ENCODE results near the gene NUDT8. TPM values are rescaled to one million over a fixed set of nuclear protein-coding genes. Genes with fewer than 3 reads are reported as not detected.
"Not testable (repeated sequence)": the region's sequence is repeated elsewhere in the genome, so short reads cannot be mapped to it uniquely, and the experiment has no call there.

The NUDT8 gene
- total RNA-seq, 1 experiment from 2014 or later: 25.5 TPM

DNA sequence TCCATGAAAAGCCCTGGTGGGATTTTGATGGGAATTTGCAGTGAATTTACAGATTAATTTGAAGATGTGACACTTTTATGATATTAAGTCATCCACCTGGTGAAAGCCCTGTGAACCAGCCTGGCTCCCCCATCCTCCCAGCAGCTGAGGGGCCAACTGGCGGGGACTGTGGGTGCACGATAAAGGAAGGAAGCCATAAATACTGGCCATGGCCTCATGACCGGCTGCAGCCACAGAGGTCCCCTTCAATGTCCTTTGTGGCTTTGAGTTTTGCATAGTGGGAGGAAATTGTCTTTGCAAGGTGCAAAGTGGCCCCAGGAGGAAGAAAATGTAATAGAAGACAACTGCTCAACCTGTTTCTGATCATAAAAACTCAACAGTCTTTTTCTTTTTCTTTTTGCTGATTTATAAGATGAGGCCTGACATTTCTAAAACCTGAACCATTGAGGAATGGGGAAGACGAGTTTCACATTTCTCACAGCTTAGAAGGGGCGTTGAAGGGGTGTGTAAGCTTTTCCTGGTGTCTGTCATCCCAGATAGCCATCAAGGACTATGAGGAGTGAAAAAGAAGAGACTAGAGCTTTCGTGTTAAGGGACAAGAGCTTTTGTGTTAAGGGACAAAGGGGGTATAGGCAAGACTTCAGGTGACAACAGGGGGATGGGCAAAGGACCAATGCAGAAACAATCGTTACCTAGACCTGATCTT, 29.3 kb downstream of the NUDT8 start:
- no peaks in the 10 kb centered on the region for H3K36me3 ChIP-seq (ENCODE audit: low read depth)
- ChIA-PET POLR2A (ENCODE audit: unreplicated experiment) (no interaction called here), CTCF (no interaction called here)
- H3K79me2 ChIP-seq (ENCODE audit: low read depth): no peaks in the 10 kb centered on the region
- peaks cover 4% of the 10 kb centered on the region; the same call in 1 of the 2 replicates for H3K27me3 ChIP-seq (ENCODE audit: insufficient read depth, low read depth)
- H2AFZ ChIP-seq: no peak overlapping the region
- H3K27ac ChIP-seq: no peak overlapping the region
- no peaks in the 10 kb centered on the region for H3K9me2 ChIP-seq (ENCODE audit: insufficient read depth)
- no peak for TF ChIP-seq EZH2 (IDR thresholded peaks at IDR 0.05; ENCODE audit: low read depth)
- TF ChIP-seq, protein P1, sequence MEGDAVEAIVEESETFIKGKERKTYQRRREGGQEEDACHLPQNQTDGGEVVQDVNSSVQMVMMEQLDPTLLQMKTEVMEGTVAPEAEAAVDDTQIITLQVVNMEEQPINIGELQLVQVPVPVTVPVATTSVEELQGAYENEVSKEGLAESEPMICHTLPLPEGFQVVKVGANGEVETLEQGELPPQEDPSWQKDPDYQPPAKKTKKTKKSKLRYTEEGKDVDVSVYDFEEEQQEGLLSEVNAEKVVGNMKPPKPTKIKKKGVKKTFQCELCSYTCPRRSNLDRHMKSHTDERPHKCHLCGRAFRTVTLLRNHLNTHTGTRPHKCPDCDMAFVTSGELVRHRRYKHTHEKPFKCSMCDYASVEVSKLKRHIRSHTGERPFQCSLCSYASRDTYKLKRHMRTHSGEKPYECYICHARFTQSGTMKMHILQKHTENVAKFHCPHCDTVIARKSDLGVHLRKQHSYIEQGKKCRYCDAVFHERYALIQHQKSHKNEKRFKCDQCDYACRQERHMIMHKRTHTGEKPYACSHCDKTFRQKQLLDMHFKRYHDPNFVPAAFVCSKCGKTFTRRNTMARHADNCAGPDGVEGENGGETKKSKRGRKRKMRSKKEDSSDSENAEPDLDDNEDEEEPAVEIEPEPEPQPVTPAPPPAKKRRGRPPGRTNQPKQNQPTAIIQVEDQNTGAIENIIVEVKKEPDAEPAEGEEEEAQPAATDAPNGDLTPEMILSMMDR (conservative IDR thresholded peaks at IDR 0.05): no peak
- peaks cover 4% of the 10 kb centered on the region; the same call in 1 of the 2 replicates for H3K9me3 ChIP-seq (ENCODE audit: insufficient read depth, low read depth)
- H3K4me3 ChIP-seq: no peak overlapping the region
- no peaks in the 10 kb centered on the region for H3K4me1 ChIP-seq (replicated peaks; ENCODE audit: insufficient read depth)
- no peaks in the 10 kb centered on the region for H3F3A ChIP-seq (ENCODE audit: insufficient read depth, low read depth)
- DNase-seq: no peak
- no TSS peak for BruUV-seq (replicated peaks)
- H4K20me1 ChIP-seq (ENCODE audit: insufficient read depth): no peaks in the 10 kb centered on the region
- H3K4me2 ChIP-seq: no peak overlapping the region
- intact Hi-C loops (cut with micrococcal nuclease; ENCODE audit: unreplicated experiment): no loop called here

DNA sequence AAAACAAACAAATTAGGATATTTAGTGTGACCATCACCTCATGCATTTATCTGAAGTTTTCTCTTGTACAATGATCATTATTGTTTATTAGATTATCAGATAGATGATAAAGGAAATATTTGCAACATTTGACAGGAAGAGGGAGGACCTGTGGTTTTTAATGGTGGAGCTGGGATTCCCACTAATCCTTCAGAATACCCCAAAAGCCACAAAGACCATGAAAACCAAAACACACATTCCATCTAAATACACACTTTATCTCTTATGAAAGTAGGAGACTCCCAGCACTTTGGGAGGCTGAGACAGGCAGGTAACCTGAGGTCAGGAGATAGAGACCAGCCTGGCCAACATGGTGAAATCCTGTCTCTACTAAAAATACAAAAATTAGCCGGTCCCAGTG, 30.6 kb downstream of the NUDT8 start:
- Histone ChIP-seq H3K4me3 (no peak overlapping the region), H3K27me3 (ENCODE audit: insufficient read depth, low read depth) (peaks cover 4% of the 10 kb centered on the region; the same call in 1 of the 2 replicates), H3K27ac (no peak overlapping the region), H3K4me2 (no peak overlapping the region), H3K36me3 (ENCODE audit: low read depth) (no peaks in the 10 kb centered on the region), H4K20me1 (ENCODE audit: insufficient read depth) (no peaks in the 10 kb centered on the region), H3K9me2 (ENCODE audit: insufficient read depth) (no peaks in the 10 kb centered on the region), H3K79me2 (ENCODE audit: low read depth) (no peaks in the 10 kb centered on the region), H3F3A (ENCODE audit: insufficient read depth, low read depth) (no peaks in the 10 kb centered on the region), H2AFZ (no peak overlapping the region), H3K4me1 (replicated peaks; ENCODE audit: insufficient read depth) (no peaks in the 10 kb centered on the region), H3K9me3 (ENCODE audit: insufficient read depth, low read depth) (peaks cover 4% of the 10 kb centered on the region; the same call in 1 of the 2 replicates)
- POLR2A ChIA-PET (ENCODE audit: unreplicated experiment): no interaction called here
- intact Hi-C loops (cut with micrococcal nuclease; ENCODE audit: unreplicated experiment): no loop called here
- no peak for DNase-seq
- no TSS peak for BruUV-seq (replicated peaks)
- CTCF ChIA-PET: no interaction called here
- TF ChIP-seq EZH2 (IDR thresholded peaks at IDR 0.05; ENCODE audit: low read depth): no peak
- TF ChIP-seq, protein P1 (conservative IDR thresholded peaks at IDR 0.05): no peak

DNA sequence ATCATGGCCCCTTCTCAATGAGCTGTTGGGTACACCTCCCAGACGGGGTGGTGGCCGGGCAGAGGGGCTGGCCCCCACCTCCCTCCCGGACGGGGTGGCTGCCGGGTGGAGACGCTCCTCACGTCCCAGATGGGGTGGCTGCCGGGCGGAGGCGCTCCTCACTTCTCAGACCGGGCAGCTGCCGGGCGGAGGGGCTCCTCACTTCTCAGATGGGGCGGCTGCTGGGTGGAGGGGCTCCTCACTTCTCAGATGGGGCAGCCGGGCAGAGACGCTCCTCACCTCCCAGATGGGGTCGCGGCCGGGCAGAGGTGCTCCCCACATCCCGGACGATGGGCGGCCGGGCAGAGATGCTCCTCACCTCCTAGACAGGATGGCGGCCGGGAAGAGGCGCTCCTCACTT, 31.8 kb downstream of the NUDT8 start:
- H3F3A ChIP-seq (ENCODE audit: insufficient read depth, low read depth); H3K4me2 ChIP-seq; H2AFZ ChIP-seq; BruUV-seq (replicated peaks); DNase-seq; H3K79me2 ChIP-seq (ENCODE audit: low read depth); H3K4me3 ChIP-seq; H3K4me1 ChIP-seq (replicated peaks; ENCODE audit: insufficient read depth); intact Hi-C loops (cut with micrococcal nuclease; ENCODE audit: unreplicated experiment); H3K9me2 ChIP-seq (ENCODE audit: insufficient read depth); H3K9me3 ChIP-seq (ENCODE audit: insufficient read depth, low read depth); CTCF ChIA-PET; H3K27me3 ChIP-seq (ENCODE audit: insufficient read depth, low read depth); H3K36me3 ChIP-seq (ENCODE audit: low read depth); H3K27ac ChIP-seq; POLR2A ChIA-PET (ENCODE audit: unreplicated experiment); H4K20me1 ChIP-seq (ENCODE audit: insufficient read depth): not testable (repeated sequence)

DNA sequence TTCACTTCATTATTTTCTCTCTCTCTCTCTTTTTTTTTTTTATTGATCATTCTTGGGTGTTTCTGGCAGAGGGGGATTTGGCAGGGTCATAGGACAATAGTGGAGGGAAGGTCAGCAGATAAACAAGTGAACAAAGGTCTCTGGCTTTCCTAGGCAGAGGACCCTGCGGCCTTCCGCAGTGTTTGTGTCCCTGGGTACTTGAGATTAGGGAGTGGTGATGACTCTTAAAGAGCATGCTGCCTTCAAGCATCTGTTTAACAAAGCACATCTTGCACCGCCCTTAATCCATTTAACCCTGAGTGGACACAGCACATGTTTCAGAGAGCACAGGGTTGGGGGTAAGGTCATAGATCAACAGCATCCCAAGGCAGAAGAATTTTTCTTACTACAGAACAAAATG, 32.3 kb downstream of the NUDT8 start:
- H3F3A ChIP-seq (ENCODE audit: insufficient read depth, low read depth); DNase-seq; H3K27me3 ChIP-seq (ENCODE audit: insufficient read depth, low read depth); H3K36me3 ChIP-seq (ENCODE audit: low read depth); H4K20me1 ChIP-seq (ENCODE audit: insufficient read depth); BruUV-seq (replicated peaks); H3K4me1 ChIP-seq (replicated peaks; ENCODE audit: insufficient read depth); H3K79me2 ChIP-seq (ENCODE audit: low read depth); H2AFZ ChIP-seq; POLR2A ChIA-PET (ENCODE audit: unreplicated experiment); H3K27ac ChIP-seq; H3K9me3 ChIP-seq (ENCODE audit: insufficient read depth, low read depth); H3K4me2 ChIP-seq; intact Hi-C loops (cut with micrococcal nuclease; ENCODE audit: unreplicated experiment); CTCF ChIA-PET; H3K4me3 ChIP-seq; H3K9me2 ChIP-seq (ENCODE audit: insufficient read depth): not testable (repeated sequence)

Data from PC-9 (cell line).